Measurements from ENCODE around the gene PCDHB4. TPM values are rescaled to one million over a fixed set of nuclear protein-coding genes. Genes with fewer than 3 reads are reported as not detected.

The PCDHB4 gene
- polyA plus RNA-seq, 1 of the 3 experiments (the other 2 are of a cell fraction) = 0.51 TPM

DNA sequence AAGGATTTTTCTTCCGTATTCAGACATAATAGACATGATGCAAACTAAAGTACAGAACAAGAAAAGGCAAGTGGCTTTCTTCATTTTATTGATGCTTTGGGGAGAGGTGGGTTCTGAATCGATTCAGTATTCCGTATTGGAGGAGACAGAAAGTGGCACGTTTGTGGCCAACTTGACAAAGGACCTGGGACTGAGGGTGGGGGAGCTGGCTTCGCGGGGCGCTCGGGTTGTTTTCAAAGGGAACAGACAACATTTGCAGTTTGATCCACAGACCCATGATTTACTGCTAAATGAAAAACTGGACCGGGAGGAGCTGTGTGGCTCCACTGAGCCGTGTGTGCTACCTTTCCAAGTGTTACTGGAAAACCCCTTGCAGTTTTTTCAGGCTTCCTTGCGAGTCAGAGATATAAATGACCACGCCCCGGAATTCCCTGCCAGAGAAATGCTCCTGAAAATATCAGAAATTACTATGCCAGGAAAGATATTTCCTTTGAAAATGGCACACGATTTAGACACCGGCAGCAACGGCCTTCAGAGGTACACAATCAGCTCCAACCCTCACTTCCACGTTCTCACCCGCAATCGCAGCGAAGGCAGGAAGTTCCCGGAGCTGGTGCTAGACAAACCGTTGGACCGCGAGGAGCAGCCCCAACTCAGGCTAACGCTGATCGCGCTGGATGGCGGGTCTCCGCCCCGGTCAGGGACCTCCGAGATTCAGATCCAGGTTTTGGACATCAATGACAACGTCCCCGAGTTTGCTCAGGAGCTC is 28.8 kb downstream of the PCDHB4 start (continued):
- TF ChIP-seq, protein P1, sequence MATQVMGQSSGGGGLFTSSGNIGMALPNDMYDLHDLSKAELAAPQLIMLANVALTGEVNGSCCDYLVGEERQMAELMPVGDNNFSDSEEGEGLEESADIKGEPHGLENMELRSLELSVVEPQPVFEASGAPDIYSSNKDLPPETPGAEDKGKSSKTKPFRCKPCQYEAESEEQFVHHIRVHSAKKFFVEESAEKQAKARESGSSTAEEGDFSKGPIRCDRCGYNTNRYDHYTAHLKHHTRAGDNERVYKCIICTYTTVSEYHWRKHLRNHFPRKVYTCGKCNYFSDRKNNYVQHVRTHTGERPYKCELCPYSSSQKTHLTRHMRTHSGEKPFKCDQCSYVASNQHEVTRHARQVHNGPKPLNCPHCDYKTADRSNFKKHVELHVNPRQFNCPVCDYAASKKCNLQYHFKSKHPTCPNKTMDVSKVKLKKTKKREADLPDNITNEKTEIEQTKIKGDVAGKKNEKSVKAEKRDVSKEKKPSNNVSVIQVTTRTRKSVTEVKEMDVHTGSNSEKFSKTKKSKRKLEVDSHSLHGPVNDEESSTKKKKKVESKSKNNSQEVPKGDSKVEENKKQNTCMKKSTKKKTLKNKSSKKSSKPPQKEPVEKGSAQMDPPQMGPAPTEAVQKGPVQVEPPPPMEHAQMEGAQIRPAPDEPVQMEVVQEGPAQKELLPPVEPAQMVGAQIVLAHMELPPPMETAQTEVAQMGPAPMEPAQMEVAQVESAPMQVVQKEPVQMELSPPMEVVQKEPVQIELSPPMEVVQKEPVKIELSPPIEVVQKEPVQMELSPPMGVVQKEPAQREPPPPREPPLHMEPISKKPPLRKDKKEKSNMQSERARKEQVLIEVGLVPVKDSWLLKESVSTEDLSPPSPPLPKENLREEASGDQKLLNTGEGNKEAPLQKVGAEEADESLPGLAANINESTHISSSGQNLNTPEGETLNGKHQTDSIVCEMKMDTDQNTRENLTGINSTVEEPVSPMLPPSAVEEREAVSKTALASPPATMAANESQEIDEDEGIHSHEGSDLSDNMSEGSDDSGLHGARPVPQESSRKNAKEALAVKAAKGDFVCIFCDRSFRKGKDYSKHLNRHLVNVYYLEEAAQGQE (IDR thresholded peaks at IDR 0.05; ENCODE audit: low read depth, low read length) = no peak
- TF ChIP-seq TCF12 (IDR thresholded peaks at IDR 0.05) (no peak), CHD2 (IDR thresholded peaks at IDR 0.05; ENCODE audit: low read length, partially characterized antibody) (no peak), RCOR1 (IDR thresholded peaks at IDR 0.05; ENCODE audit: low read length) (no peak), RXRA (IDR thresholded peaks at IDR 0.05; ENCODE audit: borderline replicate concordance, low read depth) (no peak), POLR2AphosphoS5 (IDR thresholded peaks at IDR 0.05; ENCODE audit: low read depth, low read length) (no peak), SIN3A (IDR thresholded peaks at IDR 0.05; ENCODE audit: borderline replicate concordance, low read depth, low read length) (no peak), MEF2A (IDR thresholded peaks at IDR 0.05; ENCODE audit: borderline replicate concordance, low read depth) (no peak), TEAD4 (IDR thresholded peaks at IDR 0.05; ENCODE audit: borderline replicate concordance, insufficient read depth) (no peak), EP300 (IDR thresholded peaks at IDR 0.05; ENCODE audit: borderline replicate concordance in 1 of 2, low read depth in 1 of 2, low read length in 1 of 2) (no peak), RAD21 (IDR thresholded peaks at IDR 0.05; ENCODE audit: low read length) (no peak), FOXM1 (IDR thresholded peaks at IDR 0.05; ENCODE audit: low read depth) (no peak), ELF1 (IDR thresholded peaks at IDR 0.05) (no peak)
- TF ChIP-seq, protein P2, sequence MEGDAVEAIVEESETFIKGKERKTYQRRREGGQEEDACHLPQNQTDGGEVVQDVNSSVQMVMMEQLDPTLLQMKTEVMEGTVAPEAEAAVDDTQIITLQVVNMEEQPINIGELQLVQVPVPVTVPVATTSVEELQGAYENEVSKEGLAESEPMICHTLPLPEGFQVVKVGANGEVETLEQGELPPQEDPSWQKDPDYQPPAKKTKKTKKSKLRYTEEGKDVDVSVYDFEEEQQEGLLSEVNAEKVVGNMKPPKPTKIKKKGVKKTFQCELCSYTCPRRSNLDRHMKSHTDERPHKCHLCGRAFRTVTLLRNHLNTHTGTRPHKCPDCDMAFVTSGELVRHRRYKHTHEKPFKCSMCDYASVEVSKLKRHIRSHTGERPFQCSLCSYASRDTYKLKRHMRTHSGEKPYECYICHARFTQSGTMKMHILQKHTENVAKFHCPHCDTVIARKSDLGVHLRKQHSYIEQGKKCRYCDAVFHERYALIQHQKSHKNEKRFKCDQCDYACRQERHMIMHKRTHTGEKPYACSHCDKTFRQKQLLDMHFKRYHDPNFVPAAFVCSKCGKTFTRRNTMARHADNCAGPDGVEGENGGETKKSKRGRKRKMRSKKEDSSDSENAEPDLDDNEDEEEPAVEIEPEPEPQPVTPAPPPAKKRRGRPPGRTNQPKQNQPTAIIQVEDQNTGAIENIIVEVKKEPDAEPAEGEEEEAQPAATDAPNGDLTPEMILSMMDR (IDR thresholded peaks at IDR 0.05) = no peak
- TF ChIP-seq, protein P3, sequence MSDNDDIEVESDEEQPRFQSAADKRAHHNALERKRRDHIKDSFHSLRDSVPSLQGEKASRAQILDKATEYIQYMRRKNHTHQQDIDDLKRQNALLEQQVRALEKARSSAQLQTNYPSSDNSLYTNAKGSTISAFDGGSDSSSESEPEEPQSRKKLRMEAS (IDR thresholded peaks at IDR 0.05; ENCODE audit: low read depth) = no peak

DNA sequence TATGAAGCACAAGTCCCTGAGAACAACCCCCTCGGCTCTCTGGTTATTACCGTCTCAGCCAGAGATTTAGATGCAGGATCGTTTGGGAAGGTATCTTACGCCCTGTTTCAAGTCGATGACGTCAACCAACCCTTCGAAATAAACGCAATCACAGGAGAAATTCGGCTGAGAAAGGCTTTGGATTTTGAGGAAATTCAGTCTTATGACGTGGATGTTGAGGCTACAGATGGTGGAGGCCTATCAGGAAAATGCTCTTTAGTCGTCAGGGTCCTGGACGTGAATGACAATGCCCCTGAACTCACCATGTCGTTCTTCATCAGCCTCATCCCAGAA is 29.3 kb downstream of the PCDHB4 start:
- TF ChIP-seq, protein P4, sequence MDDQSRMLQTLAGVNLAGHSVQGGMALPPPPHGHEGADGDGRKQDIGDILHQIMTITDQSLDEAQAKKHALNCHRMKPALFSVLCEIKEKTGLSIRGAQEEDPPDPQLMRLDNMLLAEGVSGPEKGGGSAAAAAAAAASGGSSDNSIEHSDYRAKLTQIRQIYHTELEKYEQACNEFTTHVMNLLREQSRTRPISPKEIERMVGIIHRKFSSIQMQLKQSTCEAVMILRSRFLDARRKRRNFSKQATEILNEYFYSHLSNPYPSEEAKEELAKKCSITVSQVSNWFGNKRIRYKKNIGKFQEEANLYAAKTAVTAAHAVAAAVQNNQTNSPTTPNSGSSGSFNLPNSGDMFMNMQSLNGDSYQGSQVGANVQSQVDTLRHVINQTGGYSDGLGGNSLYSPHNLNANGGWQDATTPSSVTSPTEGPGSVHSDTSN (IDR thresholded peaks at IDR 0.05) = no peak
- TF ChIP-seq, protein P1 (IDR thresholded peaks at IDR 0.05; ENCODE audit: low read depth, low read length) = no peak
- TF ChIP-seq POLR2AphosphoS5 (IDR thresholded peaks at IDR 0.05; ENCODE audit: low read depth, low read length) (no peak), ELF1 (IDR thresholded peaks at IDR 0.05) (no peak), TAF1 (IDR thresholded peaks at IDR 0.05; ENCODE audit: borderline replicate concordance, low read depth, low read length) (no peak), FOXM1 (IDR thresholded peaks at IDR 0.05; ENCODE audit: low read depth) (no peak), RXRA (IDR thresholded peaks at IDR 0.05; ENCODE audit: borderline replicate concordance, low read depth) (no peak), GATA2 (CRISPR knock-in tag; IDR thresholded peaks at IDR 0.05) (no peak)
- CTCF ChIA-PET = interaction anchor here (0.9 to 2.0 kb wide), 15 partner anchors 8 to 413 kb away, joined by 3 to 15 read pairs (median 7); partner anchors contain the start of genes PCDHA8, PCDHB14, PCDHB16 and PCDHB4

More for the DNA sequence above, 29.3 kb downstream of the PCDHB4 start:
- DNase-seq = no peak
- WGBS (ENCODE audit: low lambda C conversion rate) = 58% methylated on average over 13 of the region's 13 CpGs
- Histone ChIP-seq H3K79me2 (ENCODE audit: insufficient read depth) (no peaks in the 10 kb centered on the region), H3K9me3 (peaks cover 4% of the 10 kb centered on the region; the same call in 1 of the 2 replicates), H4K20me1 (ENCODE audit: insufficient read depth) (no peaks in the 10 kb centered on the region), H3K27ac (ENCODE audit: low read depth in 2 of 2, low read length in 1 of 2) (no peak overlapping the region), H3F3A (replicated peaks; ENCODE audit: insufficient read depth) (no peaks in the 10 kb centered on the region), H3K36me3 (replicated peaks in 1 of 2; ENCODE audit: control insufficient read depth in 1 of 2, insufficient read depth in 2 of 2, low read length in 1 of 2) (no peaks in the 10 kb centered on the region), H3K9ac (no peak overlapping the region), H3K4me1 (ENCODE audit: control insufficient read depth in 1 of 2, insufficient read depth in 2 of 2, low read depth in 1 of 2, low read length in 1 of 2) (no peaks in the 10 kb centered on the region), H2AFZ (ENCODE audit: low read depth) (no peak overlapping the region), H3K4me3 (ENCODE audit: low read depth in 2 of 2, low read length in 1 of 2) (peak overlapping the region; percentile 54 to 65; a peak in 3 of 4 replicates), H3K9me2 (no peaks in the 10 kb centered on the region), H3K4me2 (peak overlapping the region; percentile 72; the same call in 1 of the 2 replicates), H3K27me3 (ENCODE audit: insufficient read depth) (no peaks in the 10 kb centered on the region)
- POLR2A ChIA-PET = no interaction called here

Measured in SK-N-SH (cell line).